ENCODE results near the gene ENAH.

- TF ChIP-seq CTCF (IDR thresholded peaks at IDR 0.05; ENCODE audit: low read depth, low read length, poor library complexity, severe bottlenecking) (no peak), EZH2phosphoT487 (IDR thresholded peaks at IDR 0.05; ENCODE audit: borderline replicate concordance, low read length) (no peak)
Measured at GRCh38 chr1:225667362-225667761, 14.4 kb upstream of the ENAH start.
